Gastrocnemius medialis (tissue), 4 donors: ENCODE data around the gene PSTPIP1.

ENCODE experiments used
- POLR2A ChIP-seq, 2 donors: fragments of 450-650 bp; IDR thresholded peaks; one replicate each; pipeline ENCODE4 v1.6.1; 2017; ENCODE audit warnings: antibody characterized with exemption in 2 of 2, mild to moderate bottlenecking in 2 of 2, moderate library complexity in 2 of 2
- TF ChIP-seq, protein P1 (sequence below), 5 experiments: fragments of 450-650 bp in 3 of 5; fragments of 200-600 bp in 2 of 5; sonication (generic) in 2 of 5; IDR thresholded peaks in 4 of 5; conservative IDR thresholded peaks in 1 of 5; 1 replicate in 4 of 5; 2 replicates in 1 of 5; pipeline ENCODE4 v1.5.1; 2016 to 2019; ENCODE audit warnings: antibody characterized with exemption in 5 of 5, mild to moderate bottlenecking in 3 of 5, moderate library complexity in 3 of 5

GRCh38 chr15:77040673-77041072 is 45.7 kb downstream of the PSTPIP1 start:
- TF ChIP-seq POLR2A (IDR thresholded peaks at IDR 0.05) = no peak
- TF ChIP-seq, protein P1, sequence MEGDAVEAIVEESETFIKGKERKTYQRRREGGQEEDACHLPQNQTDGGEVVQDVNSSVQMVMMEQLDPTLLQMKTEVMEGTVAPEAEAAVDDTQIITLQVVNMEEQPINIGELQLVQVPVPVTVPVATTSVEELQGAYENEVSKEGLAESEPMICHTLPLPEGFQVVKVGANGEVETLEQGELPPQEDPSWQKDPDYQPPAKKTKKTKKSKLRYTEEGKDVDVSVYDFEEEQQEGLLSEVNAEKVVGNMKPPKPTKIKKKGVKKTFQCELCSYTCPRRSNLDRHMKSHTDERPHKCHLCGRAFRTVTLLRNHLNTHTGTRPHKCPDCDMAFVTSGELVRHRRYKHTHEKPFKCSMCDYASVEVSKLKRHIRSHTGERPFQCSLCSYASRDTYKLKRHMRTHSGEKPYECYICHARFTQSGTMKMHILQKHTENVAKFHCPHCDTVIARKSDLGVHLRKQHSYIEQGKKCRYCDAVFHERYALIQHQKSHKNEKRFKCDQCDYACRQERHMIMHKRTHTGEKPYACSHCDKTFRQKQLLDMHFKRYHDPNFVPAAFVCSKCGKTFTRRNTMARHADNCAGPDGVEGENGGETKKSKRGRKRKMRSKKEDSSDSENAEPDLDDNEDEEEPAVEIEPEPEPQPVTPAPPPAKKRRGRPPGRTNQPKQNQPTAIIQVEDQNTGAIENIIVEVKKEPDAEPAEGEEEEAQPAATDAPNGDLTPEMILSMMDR (IDR thresholded peaks at IDR 0.05 in 4 of 5, conservative IDR thresholded peaks at IDR 0.05 in 1 of 5) = no peak
